HG03039 (cell line): ENCODE results near the gene FHL2.
"Not testable (repeated sequence)": the region's sequence is repeated elsewhere in the genome, so short reads cannot be mapped to it uniquely, and the experiment has no call there.

Source experiments
- ATAC-seq: cut with Tn5 transposase; IDR thresholded peaks from one replicate; pipeline ENCODE4 v1.9.1; 2021; ENCODE audit warnings: mild to moderate bottlenecking, moderate library complexity; ENCODE audit not compliant: unreplicated experiment

The FHL2 gene

GRCh38 chr2:105398336-105399206 lies at the start of gene FHL2:
FHL2 (minus strand) TSS chr2:105399051; CDS start chr2:105386516, 12,535 bp downstream.
- ATAC-seq, result peak; percentile 94

- no peak for ATAC-seq
These were observed 48.6 kb upstream of the FHL2 start for GRCh38 chr2:105447476-105447875.

GRCh38 chr2:105446501-105446900 lies 47.6 kb upstream of the FHL2 start:
- no peak for ATAC-seq

GRCh38 chr2:105445976-105446375 lies 47.1 kb upstream of the FHL2 start:
- ATAC-seq, result no peak

DNA sequence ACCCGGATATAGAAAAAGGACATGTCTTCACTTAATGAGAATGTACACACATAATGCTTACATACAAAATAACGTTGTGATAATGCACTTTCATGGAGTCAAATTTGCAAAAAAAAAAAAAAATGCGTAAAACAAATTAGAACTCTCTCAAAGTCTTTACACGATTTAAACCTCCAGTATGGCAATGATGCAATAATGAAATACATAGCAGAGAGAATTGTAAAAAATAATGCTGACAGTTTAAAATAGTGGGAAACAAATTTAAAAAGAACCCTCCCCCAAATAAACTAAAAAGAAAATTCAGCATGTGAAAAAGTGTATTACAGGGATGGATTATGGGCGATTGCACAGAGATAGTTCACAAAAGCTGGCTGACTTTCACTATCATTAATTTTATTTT lies 46.6 kb upstream of the FHL2 start:
- no peak for ATAC-seq

DNA sequence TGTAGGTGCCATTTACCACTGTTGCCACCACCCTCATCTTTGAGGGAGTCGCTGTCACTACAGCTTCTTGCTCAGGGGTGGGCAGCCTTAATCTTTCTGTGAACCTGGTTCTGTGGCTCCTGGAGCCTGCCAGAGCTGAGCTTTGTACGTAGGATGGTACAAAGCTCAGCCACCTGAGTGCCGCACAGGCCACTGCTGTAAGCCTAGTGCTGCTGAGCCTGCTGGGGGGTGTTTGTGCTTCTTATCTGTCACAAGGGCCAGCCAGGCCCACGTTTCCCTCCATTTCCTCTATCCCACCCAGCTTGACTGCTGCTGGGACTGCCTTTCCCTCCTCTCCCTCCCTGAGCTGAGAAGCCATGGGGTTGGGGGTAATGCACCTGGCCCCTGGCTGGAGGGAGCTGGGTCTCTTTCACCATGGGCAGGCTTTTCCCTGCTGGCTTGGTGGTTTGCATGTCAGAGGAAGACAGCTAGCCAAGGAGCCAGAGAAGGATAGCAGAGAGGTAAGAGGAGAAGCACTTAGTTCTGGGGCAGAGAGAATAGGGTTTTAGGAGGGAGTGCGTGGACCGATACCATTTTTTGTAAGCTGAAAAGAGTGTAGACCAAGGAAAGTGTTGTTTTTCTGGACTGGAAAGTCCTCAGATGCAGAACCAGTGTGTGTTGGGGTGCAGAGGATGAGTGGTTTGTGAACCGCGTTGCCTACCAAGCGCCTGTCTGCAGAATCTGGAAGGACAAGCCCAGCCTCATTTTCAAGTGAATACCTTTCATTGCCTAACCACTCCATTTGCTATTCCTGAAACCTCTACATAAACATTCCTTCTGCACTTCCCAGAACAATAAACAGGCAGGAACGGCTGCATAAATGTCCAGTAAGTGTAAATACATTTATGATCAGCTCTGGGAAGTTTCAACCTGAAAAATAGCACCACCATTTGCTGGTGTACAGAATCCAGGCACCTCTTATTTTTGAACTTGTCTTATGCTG lies 45.1 kb upstream of the FHL2 start:
- no peak for ATAC-seq

GRCh38 chr2:105442721-105443120 lies 43.9 kb upstream of the FHL2 start:
- no peak for ATAC-seq

DNA sequence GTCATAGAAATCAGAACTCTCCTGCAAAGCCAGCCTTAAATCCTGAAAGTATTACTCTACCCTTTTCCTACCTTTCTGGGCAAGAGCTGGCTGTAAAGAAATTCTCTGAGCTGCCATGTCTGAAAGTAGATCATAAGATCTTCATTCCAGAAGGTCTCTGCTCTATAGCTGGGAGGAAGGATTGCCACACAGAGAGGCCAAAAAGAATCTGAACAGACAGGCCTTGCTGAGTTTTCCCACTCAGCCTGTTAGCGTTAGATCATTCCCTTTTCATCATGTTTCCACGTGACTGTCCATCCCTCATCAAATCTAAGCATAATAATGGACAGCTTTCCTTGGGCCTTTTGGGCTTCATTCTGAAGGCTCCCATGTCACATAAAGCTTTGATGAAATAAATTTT lies 43.2 kb upstream of the FHL2 start:
- no peak for ATAC-seq

- ATAC-seq, result no peak
These were observed 40.3 kb upstream of the FHL2 start for GRCh38 chr2:105439141-105439540.

DNA sequence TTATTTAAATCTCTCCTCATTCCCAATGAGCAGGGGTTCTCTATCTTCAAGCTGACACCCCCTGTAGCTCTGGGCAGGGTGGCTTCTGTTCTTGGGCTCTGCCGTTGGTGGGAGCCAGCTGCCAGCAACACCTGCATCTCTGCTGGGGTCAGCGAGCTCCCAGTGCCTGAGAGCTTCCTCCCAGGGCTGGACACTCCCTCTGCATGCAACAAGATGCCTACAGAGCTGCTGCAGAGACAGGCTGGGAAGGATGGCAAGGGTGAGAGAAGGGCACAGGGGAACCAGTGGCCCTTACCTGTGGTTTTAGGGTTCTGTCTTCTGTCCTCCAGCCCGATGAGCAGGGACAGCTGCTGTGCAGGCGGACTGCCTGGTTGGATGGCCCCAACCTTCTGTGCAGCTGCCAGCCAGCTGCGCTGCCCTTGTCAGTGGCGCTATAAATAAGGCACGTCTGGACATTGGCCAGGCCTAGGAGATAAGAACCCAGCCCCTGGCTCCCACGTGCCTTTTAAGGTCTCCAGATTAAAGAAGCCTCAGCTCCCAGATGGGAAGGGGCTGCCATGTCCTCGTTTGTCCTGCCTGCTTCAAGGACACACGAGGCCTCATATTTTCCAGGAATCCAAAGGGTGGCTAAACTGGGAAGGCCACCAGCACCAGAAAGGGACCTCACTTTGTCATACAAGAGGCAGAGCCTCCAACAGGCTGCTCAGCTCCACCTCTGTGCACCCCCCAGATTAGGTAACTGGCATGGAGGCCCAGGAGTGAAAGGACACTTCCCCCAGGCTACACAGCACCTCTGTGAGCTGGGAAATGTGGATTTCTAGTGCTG lies 39.5 kb upstream of the FHL2 start:
- ATAC-seq, result no peak

GRCh38 chr2:105437708-105438103 lies 38.9 kb upstream of the FHL2 start:
- no peak for ATAC-seq

DNA sequence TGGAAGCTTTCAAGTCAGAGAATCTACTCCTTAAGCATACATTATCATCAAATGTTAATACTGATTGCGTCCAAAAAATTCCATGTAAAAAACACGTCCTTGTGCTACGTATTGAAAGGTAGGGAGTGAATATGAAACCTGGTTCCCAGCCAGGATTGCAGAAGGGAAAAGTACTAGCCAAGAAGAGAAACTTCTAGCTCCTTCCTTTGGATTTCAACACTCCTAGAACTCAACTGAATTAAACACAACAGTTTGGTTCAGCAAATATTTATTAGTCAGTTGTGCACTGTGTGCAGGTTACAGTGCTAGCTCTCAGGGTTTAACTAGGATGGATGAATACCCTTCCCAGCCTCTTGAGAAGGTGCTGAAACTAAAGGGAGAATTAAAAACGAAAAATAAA lies 33.9 kb upstream of the FHL2 start:
- ATAC-seq, result no peak

DNA sequence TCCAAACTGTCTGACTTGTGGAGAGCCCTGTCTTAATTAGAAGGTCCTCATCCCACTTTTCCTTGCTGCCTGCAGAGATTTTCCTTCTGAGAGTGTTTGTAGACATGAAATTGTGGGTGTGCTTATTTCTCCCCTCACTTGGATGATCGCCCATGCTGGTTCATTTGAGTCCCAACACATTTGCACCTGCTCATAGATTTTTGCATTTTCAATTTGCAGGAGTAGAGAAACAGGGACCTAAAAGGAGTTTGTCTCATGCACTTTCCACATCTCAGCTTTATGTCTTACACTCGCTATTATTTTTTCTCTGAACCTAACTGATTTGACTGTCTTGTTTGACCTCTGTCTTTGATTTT lies 33.2 kb upstream of the FHL2 start:
- ATAC-seq, result no peak

DNA sequence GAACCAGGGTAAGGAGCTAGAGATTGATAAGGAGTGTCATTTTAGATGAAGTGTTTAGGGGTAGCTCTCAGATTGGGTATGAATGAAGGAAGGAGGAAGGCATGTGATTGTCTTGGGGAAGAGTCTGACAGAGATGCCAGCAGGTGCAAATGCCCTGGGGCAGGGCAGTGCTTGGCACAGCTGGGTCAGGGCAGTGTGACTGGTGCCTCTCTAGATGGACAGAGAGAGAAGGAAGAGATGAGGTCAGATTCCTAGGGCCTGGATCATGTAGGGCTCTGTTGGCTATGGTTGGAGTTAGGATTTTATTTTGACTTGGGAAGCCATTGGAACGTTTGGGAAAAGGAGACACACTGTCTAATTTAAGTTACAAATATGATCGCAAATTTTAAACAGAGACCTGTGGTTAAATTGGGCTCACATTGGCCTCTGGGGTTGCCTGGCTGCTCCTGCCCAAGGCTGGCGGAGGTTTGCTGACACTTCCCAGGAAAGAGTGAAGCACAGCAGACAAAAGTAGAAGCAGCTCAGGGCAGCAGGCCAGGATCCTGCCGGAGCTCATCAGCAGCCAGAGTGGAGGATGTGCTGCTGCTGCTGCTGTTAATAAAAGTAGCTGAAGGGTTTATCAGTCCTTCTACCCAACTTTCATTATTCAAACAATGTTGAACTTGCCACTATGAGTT lies 32.7 kb upstream of the FHL2 start:
- ATAC-seq, result no peak

DNA sequence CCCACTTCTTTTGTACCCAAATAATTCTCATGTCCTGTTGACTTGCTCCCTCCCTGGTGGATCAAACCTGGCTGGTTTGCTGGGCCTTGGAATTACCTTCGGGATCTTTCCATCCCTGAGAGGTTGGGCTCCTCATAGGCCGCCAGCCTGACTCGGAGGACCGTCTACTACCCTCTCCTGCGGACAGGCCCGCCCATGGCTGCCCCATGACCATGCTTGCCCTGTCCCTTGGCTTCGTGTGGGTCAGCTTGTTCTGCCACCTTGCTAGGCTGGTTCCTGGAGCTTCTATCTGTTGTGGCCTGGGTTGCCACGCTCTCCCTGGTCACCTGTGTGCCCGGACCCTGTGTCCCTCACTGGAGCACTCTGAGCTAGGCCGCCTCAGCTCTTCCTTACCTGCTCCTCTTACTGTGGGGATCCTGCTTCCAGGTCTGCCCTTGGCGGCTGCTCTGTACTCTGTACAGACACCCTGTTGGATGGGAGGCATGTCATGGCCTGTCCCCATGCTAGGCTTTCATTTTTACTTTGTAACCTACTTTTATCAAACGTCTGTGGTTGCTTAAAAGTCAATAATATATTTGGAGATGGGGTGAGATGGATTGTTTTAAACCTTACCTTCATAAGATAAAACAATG lies 29.7 kb upstream of the FHL2 start:
- no peak for ATAC-seq

GRCh38 chr2:105427485-105427884 lies 28.6 kb upstream of the FHL2 start:
- ATAC-seq, result no peak

DNA sequence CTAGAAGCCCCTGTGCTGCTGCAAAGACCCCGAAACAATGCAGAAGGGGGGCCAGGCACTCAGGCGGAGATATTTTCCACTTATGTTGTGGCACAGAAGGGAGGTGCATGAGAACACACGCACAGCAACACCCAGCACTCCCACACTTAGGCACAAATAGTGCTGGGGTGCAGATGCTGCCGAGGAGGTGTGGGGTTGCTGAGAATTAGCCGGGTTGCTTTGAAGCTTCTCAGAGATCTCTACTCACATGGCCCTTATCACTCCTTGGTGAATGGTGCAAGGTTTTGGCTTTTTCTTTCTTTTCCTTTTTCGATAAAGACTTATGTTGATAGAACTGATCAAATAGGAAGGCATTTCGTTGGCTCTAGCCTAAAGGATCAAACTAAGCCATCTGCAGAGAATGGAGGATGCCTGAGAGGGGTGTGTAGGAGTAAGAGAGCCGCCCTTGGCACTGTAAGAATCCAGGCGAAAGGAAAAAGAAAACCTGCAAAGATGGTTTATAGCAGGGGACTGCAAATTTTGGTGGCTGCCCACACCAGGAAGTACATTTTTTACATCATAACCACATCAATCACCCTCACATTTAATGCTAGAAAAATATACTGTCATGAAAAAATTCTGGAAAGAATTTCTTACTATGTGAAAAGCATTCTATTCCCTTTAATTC lies 27.9 kb upstream of the FHL2 start:
- ATAC-seq, result no peak

GRCh38 chr2:105425936-105426625 lies 27.2 kb upstream of the FHL2 start:
- ATAC-seq, result no peak

- not testable (repeated sequence) for ATAC-seq
These were observed 26.0 kb upstream of the FHL2 start for GRCh38 chr2:105424836-105425235.
